ENCODE data around the gene GLTP. TPM values are rescaled to one million over a fixed set of nuclear protein-coding genes. Genes with fewer than 3 reads are reported as not detected.
"Not testable (repeated sequence)": the region's sequence is repeated elsewhere in the genome, so short reads cannot be mapped to it uniquely, and the experiment has no call there.

GLTP gene, protein sequence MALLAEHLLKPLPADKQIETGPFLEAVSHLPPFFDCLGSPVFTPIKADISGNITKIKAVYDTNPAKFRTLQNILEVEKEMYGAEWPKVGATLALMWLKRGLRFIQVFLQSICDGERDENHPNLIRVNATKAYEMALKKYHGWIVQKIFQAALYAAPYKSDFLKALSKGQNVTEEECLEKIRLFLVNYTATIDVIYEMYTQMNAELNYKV
- 10 to 100 TPM; 23.9 to 43.6 (median 35.6) TPM for polyA plus RNA-seq (ENCODE audit: insufficient read length in 4 of 4)

DNA sequence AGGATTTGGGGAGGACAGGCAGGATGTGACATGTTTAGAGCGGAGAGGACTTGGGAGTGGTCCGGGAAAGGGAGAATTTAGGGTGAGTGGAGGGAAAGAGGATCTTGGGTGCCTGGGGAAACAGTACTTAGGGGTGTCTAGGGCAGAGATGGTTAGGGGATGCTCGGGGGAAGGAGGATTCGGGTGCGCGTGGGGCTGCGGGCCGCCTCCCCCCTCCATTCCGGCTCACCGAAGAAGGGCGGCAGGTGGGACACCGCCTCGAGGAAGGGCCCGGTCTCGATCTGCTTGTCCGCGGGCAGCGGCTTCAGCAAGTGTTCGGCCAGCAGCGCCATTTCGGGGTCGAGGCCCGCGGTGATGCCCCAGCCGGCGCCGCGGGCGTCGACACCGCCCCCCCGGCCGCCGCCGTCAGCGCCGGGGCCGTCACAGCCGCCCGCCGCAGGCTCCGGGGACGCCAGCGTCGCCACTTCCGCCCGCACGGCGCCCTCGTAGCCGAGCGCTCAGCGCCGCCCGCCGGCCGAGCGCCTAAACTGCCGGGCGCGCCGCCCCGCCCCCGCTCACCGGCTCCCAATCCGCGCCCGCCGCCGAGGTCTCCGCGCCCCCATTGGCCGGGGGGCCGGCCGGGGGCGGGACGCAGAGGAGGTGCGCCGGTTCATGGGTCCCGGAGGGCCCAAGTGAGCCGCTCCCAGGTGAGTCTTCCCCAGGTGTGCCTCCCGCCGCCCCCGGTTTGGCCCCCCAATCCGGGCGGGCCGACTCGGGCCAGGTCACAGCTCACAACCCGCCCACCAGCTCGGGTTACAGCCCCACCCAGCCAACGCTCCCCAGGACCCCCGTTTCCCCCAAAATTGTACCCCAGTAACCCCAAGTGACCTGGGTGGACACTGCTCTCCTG, at the start of gene GLTP:
GLTP (minus strand) TSS at position 499 of the 889 bp plus-strand sequence; CDS start at position 332, 167 bp downstream.
- peak in 3 of 4 donors; percentile 73 to 80 (median 78) for DNase-seq (ENCODE audit: low read depth in 4 of 4, low spot score in 3 of 4)

DNA sequence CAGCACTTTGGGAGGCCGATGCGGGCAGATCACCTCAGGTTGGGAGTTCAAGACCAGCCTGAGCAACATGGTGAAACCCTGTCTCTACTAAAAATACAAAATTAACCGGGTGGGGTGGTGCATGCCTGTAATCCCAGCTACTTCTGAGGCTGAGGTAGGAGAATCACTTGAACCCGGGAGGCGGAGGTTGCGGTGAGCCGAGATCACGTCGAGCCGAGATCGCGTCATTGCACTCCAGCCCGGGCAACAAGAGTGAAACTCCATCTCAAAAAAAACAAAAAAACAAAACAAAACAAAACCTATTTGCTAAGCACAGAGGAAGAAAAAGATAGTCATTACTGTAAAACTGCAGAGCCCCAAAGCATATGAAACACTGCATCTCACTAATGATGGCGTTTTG, 49.0 kb upstream of the GLTP start:
- not testable (repeated sequence) for DNase-seq (ENCODE audit: low read depth in 4 of 4, low spot score in 3 of 4)

DNA sequence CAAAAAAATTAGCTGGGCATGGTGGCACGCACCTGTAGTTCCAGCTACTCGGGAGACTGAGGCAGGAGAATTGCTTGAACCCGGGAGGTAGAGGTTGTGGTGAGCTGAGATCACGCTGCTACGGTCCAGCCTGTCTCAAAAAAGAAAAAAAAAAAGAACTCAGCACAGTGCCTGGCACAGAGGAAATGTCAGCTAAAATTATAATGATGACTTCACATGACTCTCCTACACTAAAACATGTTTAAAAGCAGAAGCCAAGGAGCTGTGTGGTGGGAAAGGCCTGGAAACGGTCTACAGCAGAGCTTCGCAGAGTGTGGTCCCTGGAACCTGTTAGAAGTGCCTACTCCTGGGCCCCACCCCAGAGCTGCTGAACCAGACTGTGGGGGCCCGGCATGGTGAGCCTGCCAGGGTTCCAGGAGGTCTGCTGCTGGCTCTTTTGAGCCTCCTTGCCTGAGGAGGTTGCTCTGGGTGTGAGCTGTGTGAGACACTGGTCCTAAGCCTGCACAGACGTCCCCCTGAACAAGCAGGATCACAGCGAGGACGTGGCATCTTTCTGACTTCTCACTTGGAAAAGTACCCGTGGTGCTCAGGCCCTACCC, 47.8 kb upstream of the GLTP start:
- DNase-seq (ENCODE audit: low read depth in 4 of 4, low spot score in 3 of 4) = no peak

DNA sequence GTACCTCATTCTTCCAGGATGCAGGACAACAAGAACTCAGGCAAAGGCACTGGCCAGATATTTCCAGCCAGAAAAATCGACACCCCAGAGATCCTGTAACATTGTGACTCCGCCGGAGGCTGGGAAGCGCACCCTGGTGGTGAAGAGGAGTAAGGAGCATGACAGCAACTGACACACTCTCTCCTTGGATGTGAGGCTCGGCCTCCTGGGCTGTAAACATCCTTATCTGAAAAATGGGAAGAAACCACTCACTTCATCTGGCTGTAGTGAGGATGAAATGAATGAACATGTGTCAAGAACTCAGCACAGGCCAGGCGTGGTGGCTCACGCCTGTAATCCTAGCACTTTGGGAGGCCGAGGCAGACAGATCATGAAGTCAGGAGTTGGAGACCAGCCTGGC, 47.3 kb upstream of the GLTP start:
- DNase-seq (ENCODE audit: low read depth in 4 of 4, low spot score in 3 of 4) = no peak

DNA sequence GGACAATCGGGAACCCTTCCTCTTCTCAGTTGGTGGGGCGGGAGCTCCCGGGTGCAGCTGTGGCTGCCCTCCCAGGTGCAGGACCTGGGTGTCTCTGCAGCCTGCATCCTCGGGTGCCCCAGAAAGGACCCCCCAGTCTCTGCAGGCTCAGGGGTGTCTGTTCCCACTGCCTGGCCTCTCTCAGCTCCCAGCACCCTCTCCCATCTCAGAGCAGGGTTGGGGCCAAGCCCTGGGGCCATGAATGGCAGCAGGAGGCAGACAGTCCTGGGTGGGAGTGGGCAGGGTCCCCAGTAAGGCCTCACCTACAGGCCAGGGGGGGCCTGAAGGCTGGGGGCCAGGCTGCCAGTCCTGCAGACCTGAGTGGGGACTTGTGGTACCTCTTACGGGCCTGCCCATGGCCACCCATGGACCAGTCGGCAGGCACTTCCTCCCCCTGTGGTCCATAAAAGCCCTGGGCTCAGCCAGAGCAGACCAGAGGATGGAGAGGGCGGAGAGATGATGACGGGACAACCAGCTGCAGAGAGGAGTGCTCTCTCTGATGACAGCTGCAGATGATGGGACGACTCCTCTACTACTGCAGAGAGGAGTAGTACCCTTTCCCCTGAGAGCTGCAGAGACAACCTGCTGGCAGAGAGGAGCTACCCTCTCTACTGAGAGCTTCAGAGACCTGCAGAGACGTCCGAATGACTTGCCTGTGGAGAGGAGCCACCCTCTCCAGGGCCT, 46.3 kb upstream of the GLTP start:
- DNase-seq (ENCODE audit: low read depth in 4 of 4, low spot score in 3 of 4) = no peak

DNA sequence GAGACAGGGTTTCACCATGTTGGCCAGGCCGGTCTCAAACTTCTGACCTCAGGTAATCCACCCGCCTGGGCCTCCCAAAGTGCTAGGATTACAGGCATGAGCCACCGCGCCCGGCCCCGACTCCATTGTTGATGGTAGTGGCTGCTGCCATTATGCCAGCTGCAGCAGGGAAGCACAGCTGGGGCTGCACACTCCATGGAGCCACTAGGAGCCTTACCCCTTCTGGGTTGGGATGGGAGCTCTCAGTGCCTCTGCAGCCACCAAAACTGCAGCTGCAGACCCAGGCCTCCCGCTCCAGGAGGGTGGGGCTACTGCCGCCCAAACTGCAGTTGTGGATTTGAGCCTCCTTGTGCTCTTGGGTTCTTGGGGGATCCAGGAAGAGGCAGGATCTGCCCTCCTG, 45.7 kb upstream of the GLTP start:
- no peak for DNase-seq (ENCODE audit: low read depth in 4 of 4, low spot score in 3 of 4)

DNA sequence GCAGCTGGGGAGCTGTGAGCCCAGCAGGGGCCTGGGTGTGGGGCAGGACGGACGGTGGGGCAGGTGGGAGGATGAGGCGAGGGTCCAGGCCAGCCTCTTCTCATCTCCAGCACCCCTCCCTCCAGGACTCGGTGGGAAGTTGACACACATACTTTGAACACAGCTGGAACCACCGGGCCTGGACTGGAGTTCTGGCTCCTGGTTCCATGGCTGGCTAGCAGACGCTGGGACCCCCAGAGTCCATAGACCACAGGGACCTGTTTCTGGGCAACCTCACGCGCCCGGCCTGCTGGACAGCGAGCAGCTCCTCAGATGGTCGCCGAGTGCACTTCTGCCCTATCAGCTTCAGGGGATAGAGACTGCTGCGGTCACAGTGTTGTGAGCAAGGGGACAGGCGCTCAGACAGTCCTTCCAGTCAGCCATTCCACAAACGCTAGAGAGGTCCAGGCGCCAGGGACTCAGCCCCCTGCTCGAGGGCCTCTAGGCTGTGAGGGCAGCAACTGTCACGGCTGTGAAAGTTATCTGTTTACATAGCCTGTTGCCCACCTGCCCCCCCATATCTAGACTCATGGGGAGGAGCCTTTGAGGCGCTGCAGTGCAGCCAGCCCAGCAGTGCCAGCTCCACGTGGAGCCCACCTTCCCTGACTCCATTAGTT, 45.0 kb upstream of the GLTP start:
- no peak for DNase-seq (ENCODE audit: low read depth in 4 of 4, low spot score in 3 of 4)

DNA sequence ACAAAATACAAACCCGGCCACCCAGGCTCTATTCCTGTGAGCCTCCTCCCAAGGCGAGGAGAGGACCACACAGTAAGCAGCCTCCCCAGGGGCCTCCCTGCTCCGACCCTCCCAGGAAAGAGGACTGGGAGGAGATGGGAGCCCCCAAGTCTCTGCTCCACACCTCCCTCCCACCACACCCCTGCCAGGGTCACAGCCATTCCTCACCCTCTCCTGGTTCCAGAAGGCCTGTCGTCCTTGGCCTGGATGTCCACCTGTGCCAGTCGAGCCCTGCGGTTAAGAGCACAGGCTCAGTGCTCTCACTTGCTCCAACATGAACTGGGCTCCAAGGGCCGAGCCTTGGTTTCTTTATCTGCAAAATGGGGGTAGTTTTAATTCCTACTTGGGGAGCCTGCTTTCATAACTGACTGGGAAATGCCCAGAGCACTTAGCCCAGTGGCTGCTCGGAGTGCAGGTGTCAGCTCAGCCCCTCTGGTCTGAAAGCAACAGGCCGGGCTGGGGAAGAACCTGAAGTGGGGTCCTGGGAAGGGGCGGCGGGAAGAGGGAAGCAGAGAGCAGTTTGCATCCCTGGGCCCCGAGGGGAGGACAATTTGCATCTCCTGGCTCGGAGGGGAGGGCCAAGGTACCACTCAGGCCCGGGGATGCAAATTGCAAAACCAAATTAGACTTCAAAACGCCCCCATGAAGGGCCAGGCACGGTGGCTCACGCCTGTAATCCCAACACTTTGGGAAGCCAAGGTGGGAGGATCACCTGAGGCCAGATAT, 43.3 kb upstream of the GLTP start:
- no peak for DNase-seq (ENCODE audit: low read depth in 4 of 4, low spot score in 3 of 4)

DNA sequence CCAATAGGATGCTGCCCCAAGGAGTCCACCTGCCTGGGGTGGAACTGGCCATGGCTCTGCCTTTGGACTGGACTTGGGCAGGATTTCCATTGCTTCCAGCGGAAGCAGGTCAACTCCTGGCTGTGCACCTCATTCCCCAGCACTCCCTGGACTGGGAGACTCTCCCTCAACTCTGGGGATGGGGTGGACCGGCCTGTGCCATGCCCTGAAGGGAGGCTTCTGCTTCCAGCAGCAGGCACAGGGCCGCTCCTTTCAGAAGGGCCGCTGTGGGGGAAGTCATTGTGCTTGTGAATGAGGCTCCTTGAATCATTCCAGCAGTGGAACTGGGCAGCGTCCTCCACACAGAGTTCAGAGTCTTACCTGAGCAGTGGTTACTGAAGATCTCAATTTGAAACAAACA, 42.7 kb upstream of the GLTP start:
- no peak for DNase-seq (ENCODE audit: low read depth in 4 of 4, low spot score in 3 of 4)

DNA sequence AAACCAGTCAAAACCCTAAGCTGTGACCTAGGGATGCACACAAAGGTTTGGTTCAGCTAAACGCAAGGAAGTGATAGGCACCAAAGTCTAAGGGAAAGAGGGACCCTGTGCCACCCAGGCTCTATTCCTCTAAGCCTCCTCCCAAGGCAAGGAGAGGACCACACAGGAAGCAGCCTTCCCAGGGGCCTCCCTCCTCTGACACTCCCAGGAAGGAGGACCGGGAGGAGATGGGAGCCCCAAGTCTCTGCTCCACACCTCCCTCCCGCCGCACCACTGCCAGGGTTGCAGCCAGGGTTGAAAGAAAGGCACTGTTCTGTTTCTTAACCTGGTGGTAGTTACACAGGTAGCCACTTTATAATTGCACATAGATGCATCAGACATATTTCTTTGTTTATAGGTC, 41.6 kb upstream of the GLTP start:
- no peak for DNase-seq (ENCODE audit: low read depth in 4 of 4, low spot score in 3 of 4)

DNA sequence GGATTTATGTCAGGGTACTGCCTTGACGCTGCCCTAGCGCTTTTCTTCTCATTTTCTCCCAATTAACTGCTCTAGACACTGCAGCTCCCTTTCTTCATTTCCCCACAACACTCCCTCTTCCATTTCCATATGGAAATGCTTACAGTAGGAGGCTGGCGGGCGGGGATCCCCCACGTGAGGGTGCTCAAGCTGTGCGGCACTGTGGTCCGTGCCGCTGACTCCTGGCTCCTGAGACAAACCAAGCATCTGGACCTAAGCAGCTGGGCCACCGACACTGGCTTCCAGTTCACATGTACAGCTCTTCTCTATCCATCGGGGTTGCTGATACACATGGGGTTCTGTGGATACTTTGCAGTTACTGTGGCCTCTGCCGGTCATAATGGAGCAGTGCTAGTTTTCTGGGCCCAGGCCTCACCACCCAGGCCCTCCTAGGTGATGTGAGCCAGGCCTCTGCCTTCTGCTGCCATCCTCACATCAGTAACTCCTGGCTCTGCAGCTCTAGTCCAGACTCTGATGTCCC, 40.0 kb upstream of the GLTP start:
- DNase-seq (ENCODE audit: low read depth in 4 of 4, low spot score in 3 of 4) = no peak

DNA sequence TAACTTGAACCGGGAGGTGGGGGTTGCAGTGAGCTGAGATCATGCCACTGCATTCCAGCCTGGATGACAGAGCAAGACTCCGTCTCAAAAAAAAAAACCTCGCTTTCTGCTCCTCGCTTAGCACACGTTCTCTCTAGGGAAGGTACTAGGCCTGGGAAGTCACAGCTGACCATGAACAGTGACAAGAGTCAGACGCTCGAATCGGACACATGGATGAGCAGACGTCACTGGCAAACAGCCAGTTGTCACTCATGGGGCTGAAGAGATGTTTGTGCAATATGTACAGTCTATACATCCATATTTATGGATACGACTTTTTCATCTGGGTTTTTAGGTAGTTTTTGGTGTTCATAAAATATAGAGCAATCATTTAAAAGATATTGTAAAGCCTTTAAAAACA, 39.1 kb upstream of the GLTP start:
- DNase-seq (ENCODE audit: low read depth in 4 of 4, low spot score in 3 of 4) = no peak

DNA sequence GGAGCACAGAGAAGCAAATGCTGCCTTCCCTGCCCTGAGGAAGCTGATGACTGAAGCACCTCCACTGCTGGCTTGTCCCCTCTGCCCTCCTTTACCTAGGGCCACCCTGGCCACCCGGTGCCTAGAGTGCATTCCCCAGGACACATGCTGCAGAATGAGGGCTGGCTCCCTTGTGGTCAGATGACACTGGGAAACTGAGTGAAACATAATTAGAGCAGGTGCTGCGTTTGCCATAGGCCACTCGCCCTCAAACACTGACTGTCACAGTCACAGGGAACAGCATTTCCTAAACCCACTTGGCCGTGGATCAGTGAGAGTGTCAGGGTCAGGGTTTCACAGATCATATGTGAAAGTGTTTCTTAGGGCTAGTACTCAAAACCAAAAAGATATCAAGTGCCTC, 35.7 kb upstream of the GLTP start:
- no peak for DNase-seq (ENCODE audit: low read depth in 4 of 4, low spot score in 3 of 4)

DNA sequence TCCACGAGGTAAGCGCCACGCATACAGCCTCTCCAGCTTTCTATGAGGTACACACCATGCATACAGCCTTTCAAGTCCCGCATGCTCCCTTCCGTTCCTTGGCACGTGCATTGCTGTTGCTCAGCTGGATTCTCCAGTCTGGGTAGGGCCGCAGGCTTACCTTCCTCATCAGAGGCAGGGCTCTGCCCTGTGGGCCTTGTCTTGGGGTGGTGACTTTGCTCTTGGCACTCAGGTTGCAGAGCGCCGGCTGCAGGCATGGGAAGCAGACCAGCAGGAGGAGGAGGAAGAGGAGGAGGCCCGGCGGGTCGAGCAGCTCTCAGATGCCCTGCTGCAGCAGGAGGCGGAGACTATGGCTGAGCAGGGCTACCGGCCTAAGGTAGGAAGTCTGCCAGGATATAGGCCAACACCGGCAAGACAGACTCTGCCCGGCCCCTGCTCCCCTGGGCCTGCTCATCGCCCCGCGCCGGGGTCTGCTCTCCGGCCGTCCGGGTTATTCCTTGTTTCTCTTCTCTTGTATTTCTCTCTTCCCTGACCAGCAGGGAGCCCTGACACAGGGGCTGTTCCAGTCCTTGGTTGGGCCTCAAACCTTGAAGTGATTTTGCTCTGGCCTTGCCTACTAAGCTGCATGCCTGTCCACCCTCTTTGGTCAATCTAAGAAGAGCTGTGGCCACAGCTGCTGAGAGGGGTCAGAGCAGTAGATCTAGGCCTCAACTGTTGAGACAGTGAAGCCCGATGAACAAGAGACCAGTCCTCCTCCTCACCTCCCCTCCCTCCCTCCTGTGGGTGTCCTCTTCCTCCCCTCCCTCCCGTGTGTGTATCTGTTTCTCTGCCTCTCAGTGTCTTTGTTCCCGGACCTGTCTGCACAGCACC, 35.1 kb upstream of the GLTP start:
- no peak for DNase-seq (ENCODE audit: low read depth in 4 of 4, low spot score in 3 of 4)

DNA sequence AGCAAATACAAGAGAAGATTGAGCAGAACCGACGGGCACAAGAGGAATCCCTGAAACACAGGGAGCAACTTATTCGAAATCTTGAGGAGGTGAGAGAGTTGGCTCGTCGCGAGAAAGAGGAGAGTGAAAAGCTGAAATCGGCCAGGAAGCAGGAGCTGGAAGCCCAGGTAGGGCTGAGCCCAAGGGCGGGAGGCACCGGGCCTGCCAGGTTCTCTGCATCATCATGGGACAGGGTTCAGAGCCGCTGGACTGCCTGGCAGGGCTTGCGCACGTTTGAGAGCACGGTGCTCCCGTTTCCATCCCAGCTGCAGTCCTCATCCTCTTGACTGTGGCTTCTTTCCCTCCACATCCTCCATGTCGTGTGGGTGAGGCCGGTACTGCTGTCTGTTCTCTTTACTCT, 34.1 kb upstream of the GLTP start:
- no peak for DNase-seq (ENCODE audit: low read depth in 4 of 4, low spot score in 3 of 4)

DNA sequence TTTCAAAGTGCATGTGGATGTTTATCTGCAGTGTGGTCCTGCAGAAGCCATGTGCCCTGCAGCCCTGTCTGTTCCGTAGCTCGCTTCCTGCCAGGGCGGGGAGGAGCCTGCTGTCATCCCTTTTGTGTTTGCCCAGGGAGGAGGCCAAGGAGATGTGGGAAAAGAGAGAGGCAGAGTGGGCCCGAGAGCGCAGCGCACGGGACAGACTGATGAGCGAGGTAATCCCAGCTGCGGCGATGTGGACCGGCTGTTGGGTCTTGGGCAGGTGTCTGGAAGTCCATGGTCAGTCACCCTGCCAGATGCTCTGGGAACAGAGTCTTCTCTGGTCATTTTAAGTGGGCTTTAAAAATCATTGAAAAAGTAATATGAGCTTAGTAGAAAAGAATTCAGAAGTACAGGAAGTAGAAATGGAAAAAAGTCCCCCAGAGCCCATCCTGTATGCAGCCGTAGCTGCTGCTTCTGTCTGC, 32.5 kb upstream of the GLTP start:
- DNase-seq (ENCODE audit: low read depth in 4 of 4, low spot score in 3 of 4) = no peak

DNA sequence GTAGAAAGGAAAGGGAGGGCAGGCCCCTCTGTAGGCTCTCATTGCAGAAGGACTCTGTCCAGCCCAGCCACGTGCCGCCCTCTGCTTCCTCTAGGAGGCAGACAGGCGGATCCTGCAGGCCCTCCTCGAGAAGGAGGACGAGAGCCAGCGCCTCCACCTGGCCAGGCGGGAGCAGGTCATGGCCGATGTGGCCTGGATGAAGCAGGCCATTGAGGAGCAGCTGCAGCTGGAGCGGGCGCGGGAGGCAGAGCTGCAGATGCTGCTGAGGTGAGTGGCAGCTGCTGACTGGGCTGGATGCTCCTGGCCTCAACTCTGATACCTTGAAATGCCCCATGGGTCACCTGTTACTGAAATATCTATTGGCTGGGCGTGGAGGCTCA, 30.6 kb upstream of the GLTP start:
- no peak for DNase-seq (ENCODE audit: low read depth in 4 of 4, low spot score in 3 of 4)

DNA sequence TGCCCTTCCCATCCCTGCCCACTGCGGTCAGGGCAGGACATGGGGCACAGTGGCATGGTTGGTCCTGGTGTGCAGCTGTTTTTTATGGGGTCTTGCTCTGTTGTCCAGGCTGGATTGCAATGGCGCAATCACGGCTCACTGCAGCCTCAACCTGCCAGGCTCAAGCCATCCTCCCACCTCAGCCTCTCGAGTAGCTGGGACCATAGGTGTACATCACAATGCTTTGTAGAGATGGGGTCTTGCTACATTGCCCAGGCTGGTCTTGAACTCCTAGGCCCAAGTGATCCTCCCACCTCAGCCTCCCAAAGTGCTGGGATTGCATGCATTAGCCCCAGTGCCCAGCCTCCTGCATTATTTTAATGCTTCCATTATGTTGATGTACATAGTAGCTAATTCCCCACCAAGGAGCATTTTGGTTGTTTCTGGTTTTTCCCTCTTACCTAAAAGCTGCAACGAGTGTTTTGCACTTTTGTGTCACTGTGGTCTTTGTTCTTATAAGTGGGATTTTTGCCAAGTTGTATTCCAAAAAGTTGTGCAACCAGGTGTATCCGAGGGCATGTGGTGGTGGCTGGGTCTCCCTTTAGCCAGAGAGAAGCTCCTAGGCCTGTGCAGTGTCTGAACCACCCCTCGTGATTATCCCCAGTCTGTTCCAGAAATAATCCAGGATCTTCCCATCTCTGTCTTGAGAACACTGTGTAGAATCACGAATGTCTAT, 30.1 kb upstream of the GLTP start:
- no peak for DNase-seq (ENCODE audit: low read depth in 4 of 4, low spot score in 3 of 4)
